SK-N-DZ (cell line): ENCODE measurements around the gene ANAPC16. TPM values are rescaled to one million over a fixed set of nuclear protein-coding genes. Genes with fewer than 3 reads are reported as not detected.
"Not testable (repeated sequence)": the region's sequence is repeated elsewhere in the genome, so short reads cannot be mapped to it uniquely, and the experiment has no call there.

Experiments
- DNase-seq: peaks from one replicate; pipeline ENCODE4 v3.0.0-alpha.2; 2015; ENCODE audit warnings: low spot score
- polyA plus RNA-seq, 2 experiments: library from polyadenylated mRNA; depleted of rRNA; stranded (reverse); fragments of >200 nt; gene quantifications; 2 replicates each; pipeline ENCODE4 v1.2.3, GENCODE V29; 2014

The ANAPC16 gene
- polyA plus RNA-seq (2014; cell fraction: cytosol; rRNA removed), result 96.1 and 104 TPM in 2 replicates
- 51.8 and 51.9 TPM in 2 replicates for polyA plus RNA-seq (2014; cell fraction: nucleus; rRNA removed)

DNA sequence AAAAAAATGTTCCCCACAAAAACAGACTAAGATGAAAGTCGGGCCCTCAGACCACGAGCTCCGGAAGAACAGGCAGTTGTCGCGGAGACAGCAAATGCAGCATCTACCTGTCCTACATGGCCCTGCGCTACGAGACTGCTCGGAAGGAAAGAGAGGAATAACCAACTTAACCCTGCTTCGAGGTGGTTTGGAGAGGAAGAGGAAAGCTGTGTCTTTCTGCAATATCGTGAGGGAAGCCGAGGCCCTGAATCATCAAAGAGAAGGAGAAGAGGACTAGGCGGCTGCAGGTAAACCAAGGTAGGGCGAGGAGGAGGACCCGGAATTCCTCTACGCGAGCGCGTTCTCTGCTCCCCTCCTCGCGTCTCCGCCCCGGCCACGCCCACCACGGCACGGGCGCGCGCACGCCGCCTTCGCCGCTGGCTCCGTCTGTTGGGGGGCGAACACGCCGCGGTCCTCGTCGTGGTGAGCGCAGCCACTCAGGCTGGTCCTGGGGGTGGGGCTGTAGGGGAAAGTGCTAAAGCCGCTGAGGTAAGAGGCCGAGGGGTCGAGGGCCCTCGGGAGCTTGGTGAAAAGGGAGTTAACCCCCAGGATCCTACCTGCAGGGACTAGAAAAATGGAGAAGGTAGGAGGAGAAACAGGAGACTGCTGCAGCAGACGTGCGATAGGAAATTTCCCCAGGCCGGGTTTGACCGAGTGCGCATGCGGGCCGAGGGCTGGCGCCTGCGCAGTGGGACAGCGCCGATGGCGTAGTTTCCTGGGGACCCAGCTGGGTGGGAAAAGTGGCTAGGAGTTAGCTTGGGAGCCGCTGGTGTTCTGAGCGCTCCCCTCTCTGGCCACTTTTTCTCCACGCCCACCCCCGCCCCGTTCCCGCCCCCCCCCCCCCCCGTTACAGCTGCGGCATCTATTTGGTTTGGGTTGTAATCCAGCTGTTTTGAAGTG is at the start of gene ANAPC16, which contains the start of gene ASCC1:
TSS of gene ANAPC16 (plus strand) at position 402 of the 939 bp plus-strand sequence. CDS start 7,903 bp downstream, outside the sequence.
TSS of gene ASCC1 (minus strand) at position 666 of the 939 bp plus-strand sequence. CDS start 2,978 bp downstream, outside the sequence.
- DNase-seq, result peak; percentile 91

DNA sequence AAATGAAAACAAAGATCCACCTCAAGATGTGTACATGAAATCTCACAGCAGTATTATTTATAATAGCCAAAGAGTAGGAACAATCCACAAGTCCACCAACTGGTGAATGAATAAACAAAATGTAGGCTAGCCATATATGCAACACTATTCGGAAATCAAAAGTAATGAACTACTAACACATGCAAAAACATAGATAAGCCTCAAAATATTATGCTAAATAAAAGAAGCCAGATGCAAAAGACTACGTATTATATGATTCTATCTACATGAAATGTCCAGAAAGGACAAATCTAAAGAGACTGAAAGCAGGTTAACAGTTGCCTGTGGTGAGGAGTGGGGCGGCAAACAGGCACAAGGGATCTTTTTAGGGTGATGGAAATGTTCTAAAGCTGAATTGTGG is 48.7 kb upstream of the ANAPC16 start:
- DNase-seq, result no peak

DNA sequence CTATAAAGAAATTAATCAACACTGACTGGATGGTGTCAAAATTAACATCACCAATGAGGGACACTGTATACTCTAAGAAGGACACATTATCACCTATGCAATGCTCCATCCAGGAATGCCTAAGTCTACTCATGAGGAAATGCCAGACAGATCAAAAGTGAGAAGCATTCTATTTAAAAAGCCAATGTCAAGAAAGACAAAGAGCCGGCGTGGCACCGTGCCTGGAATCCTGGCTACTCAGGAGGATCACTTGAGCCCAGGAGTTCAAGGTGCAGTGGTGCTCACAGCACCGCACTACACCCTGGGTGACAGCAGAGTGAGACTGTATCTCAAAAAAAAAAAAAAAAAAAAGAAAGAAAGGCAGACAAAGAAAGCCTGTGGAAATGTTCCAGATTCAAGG is 45.5 kb upstream of the ANAPC16 start:
- DNase-seq, result no peak

DNA sequence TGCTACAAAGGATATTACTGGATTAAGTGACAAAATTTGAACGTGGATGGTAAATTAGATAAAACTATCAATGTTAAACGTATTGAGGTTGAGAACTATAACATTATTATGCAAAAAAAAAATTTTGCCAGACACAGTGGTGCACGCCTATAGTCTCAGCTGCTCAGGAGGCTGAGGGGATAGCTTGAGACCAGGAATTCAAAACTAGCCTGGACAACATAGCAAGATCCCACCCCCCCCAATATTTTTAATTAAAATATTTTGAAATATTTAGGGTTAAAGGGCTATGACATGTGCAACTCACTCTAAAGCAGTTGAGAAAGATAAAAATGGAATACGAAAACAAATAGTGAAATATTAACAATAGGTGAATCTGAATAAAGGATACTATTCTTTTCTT is 45.1 kb upstream of the ANAPC16 start:
- DNase-seq, result no peak

DNA sequence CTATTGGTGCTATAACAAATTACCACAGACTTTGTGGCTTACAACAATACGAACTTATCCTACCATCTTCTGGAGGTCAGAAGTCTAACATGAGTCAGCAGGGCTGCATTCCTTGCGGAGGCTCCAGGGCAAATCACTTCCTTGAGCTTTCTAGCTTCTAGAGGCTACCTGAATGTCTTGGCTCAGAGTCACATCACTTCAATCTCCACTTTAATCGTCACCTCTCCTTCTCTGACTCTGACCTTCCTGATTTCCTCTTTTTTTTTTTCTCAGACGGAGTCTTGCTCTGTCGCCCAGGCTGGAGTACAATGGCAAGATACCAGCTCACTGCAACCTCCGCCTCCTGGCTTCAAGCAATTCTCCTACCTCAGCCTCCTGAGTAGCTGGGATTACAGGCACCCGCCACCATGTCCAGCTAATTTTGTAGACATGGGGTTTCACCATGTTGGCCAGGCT is 44.6 kb upstream of the ANAPC16 start:
- no peak for DNase-seq

DNA sequence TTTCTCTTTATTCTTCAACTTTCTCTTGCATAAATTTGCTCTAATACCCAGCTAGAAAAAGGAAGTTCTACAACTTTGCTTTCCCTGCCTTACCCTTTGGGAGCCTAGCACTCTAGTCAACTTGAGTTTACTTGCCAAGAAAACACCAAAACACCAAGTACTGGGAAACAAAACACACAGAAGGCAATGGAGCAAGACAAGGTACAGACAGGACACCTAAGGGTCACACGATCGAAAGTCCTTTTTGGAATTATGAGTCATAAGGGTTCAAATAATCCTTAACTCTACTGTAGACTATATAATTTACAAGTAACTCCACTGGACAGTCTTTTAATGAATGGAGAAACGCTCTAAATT is 42.6 kb upstream of the ANAPC16 start:
- DNase-seq, result no peak

DNA sequence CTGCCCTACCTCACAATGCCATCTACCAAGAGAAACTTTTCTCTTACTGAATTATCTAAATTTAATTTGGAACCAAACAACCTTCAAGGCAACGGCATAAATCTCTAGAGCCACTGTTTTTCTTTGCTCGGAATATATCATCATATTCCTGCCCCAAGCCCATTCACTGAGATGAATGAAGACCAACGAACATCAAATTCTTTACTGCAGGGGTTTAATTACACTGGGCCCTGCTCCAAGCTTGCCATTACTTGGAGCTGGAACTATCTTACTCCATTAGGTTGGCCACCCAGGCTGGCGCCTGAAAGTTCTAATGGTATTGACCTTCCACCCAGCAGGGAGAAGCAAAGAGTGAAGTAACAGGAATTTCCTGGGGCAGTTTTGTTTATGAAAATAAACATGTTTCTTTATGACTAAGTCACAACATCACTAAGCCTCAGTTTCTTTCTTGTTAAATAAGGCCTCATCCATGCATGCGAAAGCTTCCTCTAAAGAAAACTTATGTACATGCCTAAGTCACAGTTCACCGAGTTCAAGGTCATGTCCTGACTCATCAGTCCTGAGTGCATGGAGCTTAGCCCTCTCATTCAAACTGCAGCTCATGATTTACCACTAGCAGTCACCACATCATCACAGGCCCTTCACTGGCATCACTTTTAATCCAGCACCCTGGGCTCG is 42.1 kb upstream of the ANAPC16 start:
- DNase-seq, result no peak

DNA sequence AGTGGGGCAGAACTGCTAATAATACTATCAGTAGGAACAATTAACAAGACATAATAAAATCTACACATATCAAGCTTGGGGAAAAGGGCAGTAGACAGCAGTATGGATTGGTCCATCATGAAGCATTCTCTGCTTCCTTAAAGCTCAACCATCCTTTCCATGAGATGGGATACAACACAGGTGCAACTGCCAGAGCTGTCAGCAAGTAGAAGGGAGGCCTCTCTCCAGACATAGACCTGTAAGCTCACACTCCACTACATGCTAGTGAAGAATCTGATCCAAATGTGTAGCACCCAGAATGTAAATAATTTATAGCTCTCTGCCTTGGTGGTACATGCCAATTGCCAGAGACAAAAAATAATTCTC is 41.5 kb upstream of the ANAPC16 start:
- DNase-seq, result no peak

DNA sequence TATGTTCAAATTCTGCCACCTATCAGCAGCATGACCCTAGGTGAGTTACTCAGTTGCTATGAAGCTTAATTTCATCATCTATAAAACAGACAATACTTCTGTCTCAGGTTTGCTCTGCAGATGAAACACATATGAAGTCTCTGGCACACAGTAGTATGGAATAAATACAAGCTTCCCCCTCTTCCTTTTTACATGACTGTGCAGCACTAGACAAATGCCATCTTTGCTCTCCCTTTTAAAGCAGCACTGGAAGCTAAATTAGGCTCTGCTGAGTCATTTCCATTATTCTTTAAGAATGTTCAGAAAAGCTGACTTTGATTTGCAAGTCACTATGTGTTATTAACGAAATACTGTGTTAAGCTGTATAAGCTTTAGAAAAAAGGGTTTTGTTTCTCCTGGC is 40.7 kb upstream of the ANAPC16 start:
- DNase-seq, result no peak

DNA sequence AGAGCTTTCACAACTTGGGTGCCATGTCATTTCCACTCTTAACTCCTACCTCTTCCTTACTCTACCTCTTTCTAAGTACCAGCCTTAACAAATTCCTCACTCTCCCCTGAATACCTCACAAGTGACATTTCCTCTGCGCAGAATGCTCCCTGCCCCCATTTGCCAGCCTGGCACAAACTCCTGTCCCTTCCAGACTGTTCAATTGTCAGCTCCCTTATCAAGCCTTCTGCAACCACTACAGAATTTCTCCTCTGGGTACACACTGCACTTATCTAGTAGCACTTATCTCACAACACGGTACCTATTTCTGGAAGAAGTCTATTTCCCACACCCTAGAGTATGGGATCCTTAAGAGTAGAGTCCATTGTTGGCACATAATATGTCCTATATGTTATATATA is 39.1 kb upstream of the ANAPC16 start:
- no peak for DNase-seq

DNA sequence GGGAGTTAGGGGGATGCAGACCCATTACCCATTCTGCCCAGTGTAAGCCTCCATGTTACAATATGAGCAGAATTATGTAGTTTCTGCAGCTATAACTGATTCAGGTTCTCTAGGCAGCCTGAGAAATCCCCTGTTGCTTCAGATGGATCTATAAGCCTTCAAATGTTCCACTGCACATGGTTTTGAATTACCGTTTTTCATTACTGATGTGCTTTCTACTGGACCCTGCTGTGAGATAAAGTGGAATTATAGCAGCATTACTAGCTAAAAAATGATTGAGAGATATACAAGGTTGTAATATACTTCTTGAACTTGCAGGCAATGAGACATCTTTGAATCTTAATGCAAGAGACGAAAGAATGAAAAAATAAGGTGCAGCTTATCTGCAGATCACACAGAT is 38.4 kb upstream of the ANAPC16 start:
- DNase-seq, result no peak

DNA sequence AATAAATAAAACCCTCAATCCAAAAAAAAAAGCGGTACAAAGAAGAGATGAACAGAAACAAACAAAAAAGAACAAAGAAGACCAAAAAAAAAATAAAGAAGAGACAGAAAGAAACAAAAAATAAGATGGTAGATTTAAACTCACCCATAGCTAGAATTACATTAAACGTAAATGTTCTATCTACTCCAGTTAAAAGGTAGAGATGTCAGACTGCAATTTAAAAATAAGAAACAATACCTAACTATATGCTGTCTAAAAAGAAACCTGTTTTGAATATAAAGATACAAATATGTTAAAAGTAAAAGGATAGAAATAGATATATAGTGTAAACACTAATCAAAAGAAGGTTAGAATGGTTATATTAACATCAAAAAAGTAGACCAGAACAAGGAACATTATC is 31.7 kb upstream of the ANAPC16 start:
- no peak for DNase-seq

DNA sequence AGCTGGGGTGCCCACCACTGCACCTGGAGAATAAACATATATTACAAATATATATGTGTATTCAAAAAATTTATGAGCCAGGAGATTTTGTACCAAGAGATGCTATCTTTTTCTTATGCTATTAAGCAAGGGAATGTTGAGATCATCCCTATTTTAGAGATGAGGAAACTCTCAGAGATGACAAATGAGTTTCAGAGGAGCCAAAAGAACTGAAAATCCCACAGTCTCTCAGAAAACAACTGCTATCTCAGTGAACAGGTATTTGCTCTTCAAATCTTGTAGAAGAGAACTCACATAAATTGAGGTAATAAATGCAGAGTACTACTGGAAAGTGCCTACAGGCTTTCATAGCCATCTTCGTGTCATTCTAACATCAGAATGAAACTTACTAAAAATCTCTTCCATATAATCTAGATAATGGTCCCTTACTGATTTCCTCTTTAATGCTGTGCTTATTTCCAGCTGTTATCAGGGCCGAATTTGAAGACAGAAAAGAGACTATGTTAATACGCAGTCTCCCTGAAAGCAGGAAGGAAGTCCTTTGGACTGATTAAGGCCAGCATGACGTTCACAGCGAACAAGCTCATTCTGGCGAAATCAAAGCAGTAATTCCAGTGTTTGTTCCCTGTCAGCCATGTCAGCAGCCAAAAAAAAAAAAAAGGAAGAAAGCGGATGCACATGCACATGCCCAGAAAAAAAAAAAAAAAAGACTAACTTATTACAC is 29.4 kb upstream of the ANAPC16 start:
- DNase-seq, result no peak

DNA sequence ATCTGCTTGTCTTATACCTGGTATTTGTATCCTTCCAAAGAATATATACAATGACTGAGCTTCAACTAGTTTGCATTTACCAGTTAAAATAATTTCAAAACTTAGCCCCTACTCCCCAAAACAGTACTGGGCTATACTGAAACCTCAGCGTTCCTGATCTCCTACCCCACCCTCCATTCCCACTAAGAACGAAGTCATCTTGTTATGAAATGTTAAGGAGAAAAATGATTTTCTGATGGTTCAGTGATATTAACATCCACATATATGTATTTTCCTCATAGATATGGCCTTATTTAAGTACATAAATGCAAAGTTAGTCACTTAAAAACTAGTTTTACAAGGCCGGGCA is 28.9 kb upstream of the ANAPC16 start:
- DNase-seq, result no peak

DNA sequence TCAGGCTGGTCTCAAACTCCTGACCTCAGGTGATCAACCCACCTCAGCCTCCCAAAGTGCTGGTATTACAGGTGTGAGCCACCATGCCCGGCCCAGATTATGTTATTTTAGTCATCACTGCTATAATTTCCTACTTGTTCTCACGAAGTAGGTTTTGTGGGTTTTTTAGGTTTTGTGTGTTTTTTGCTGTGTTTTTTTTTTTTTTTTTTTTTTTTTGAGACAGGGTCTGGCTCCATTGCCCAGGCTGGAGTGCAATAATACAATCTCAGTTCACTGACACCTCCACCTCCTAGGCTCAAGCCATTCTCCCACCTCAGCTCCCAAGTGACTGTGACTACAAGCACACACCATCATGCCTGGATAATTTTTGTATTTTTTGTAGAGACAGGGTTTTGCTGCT is 20.9 kb upstream of the ANAPC16 start:
- no peak for DNase-seq

DNA sequence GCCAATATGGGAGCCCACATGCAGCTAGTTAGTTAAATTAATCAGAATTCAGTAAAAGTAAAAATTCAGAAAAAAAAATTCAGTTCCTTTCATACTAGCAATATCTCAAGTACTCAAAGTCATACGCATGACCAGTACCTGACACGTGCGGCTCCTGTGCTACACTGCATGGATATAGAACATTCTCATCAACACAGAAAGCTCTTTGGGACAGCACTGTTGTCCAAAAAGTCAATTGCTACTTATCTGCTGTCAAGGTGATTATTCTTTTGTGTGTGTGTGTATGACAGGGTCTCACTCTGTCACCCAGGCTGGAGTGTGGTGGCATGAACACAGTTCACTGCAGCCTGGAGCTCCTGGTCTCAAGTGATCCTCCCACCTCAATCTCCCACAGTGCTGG is 14.9 kb upstream of the ANAPC16 start:
- DNase-seq, result no peak

DNA sequence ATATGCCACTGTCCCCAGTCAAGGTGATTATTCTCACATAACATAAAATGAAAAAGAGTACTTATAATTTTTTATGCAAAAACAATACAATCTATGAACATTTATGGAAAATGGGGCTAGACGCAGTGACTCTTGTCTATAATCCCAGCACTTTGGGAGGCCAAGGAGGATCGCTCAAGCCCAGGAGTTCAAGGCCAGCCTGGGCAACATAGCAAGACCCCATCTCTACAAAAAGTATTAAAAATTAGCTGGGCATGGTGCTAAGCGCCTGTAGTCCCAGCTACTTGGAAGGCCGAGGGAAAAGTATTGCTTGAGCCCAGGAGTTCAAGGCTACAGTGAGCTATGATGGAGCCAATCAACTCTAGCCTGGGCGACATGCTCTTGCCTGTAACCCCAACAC is 14.5 kb upstream of the ANAPC16 start:
- no peak for DNase-seq

DNA sequence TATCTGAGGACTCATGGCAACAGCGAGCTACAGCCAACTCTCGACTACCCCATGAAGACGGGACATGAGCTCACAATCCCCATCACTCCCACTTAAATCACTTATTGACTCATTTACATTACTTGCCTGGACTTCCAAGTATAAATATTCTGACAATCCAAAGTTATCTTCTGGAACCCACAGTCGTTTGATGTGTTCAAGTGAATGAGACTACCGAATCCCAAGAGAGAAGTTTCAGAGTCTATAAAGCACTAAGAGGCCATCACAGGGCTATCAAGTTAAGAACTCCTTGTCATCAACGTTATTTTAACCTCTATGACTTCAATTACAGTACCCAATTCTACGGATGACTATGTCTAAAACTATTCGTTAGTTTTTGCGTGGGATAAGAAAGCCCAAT is 11.5 kb upstream of the ANAPC16 start:
- no peak for DNase-seq

DNA sequence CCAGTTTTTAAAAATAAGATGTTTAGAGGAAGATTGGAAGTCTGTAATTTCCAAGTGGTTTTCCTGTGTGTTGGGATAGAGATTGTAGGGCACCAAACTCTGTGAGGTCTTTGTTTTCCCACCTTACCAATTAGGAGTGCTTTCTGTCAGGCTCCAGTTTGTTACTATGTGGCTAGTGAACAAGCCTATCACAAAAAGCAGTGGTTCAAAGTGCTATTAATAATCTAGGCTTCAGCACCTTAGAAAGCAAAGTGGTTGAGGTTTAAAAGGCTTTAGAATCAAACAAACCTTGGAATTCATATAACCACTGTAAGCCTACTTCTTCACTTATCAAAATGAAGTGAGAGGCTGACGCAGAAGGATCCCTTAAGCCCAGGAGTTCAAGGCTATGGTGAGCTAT is 11.1 kb upstream of the ANAPC16 start:
- DNase-seq, result no peak

DNA sequence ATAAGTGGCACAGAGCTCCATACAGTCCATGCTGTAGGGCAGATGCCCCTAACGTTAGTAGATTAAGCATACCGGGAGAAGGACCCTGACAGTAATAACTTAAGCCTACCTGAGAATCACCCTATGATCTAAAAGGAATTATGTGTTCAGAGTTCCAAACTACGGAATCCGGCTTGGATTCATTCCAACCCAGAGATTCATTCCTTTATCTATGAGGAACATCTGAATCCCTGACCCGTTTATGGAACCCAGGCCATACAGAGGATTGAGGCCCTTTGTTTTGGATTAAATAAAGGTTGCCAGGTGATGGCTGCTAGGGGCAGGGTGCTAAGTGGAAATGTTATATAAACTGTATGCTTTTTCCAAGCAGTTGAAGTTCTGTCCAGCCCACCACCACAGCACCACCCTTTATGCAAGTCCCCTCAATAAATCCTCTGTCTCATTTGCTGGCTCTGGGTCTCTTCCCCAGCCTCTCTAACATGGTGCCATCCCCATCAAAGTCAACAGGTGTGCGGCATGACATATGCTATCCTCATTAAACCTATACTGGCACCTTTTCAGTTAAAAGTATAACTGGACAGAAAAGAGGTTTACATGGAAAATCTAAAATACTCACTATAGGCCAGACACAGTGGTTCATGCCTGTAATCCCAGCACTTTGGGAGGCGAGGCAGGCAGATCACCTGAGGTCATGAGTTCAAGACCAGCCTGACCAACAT is 9.1 kb upstream of the ANAPC16 start:
- no peak for DNase-seq

DNA sequence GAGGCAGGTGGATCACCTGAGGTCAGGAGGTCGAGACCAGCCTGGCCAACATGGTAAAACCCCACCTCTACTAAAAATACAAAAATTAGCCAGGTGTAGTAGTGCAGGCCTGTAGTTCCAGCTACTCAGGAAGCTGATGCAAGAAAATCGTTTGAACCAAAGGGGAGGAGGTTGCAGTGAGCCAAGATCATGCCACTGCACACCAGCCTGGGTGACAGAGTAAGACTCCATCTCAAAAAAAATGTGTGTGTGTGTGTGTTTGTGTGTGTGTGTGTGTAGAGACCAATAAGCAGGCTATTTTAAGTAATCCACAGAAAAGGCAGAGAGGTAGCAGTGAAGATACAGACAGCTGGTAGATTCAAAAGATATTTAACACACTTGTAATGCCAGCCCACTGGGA is 7.3 kb upstream of the ANAPC16 start:
- DNase-seq, result not testable (repeated sequence)
